ENCODE data around the gene INPP5D.

- TF ChIP-seq CTCF (conservative IDR thresholded peaks at IDR 0.05; ENCODE audit: low read depth, low read length) (no peak), EZH2 (IDR thresholded peaks at IDR 0.05; ENCODE audit: borderline replicate concordance, low read depth, low read length, poor library complexity, severe bottlenecking) (no peak)
Observed at GRCh38 chr2:233079953-233080835, 20.1 kb downstream of the INPP5D start.

Measured in A673 (cell line).